Central memory CD8-positive, alpha-beta T cell (primary cell): ENCODE data around the gene RAE1.

ENCODE experiments used
- ATAC-seq: fragments of 150-1000 bp; cut with Tn5 transposase; replicated peaks from 2 replicates; pipeline ENCODE4 v1.10.0; 2022; ENCODE audit warnings: mild to moderate bottlenecking, moderate FRiP score, moderate number of reproducible peaks; ENCODE audit not compliant: poor library complexity, severe bottlenecking; ENCODE audit errors: extremely low read depth
- DNase-seq, 2 donors: peaks; one replicate each; pipeline ENCODE4 v3.0.0; 2021; ENCODE audit warnings: low spot score in 2 of 2
- H3K27ac Mint-ChIP-seq: one replicate; pipeline ENCODE4 v1.8.0; 2022; ENCODE audit warnings: low read depth, mild to moderate bottlenecking, moderate library complexity, mixed read lengths
- H3K27me3 Mint-ChIP-seq: one replicate; pipeline ENCODE4 v1.8.0; 2022; ENCODE audit warnings: mixed read lengths
- H3K36me3 Mint-ChIP-seq: one replicate; pipeline ENCODE4 v1.8.0; 2022; ENCODE audit warnings: mild to moderate bottlenecking, moderate library complexity, mixed read lengths; ENCODE audit not compliant: insufficient read depth
- H3K4me1 Mint-ChIP-seq: one replicate; pipeline ENCODE4 v1.8.0; 2022; ENCODE audit warnings: mixed read lengths
- H3K4me3 Mint-ChIP-seq: one replicate; pipeline ENCODE4 v1.8.0; 2022; ENCODE audit warnings: mild to moderate bottlenecking, moderate library complexity, mixed read lengths
- H3K9me3 Mint-ChIP-seq: one replicate; pipeline ENCODE4 v1.8.0; 2022; ENCODE audit warnings: mixed read lengths

The RAE1 gene

GRCh38 chr20:57387945-57388371 is 36.9 kb downstream of the RAE1 start:
- Mint-ChIP-seq H3K27me3 (no peaks in the 10 kb centered on the region), H3K4me1 (peaks cover 36% of the 10 kb centered on the region), H3K36me3 (peaks cover 32% of the 10 kb centered on the region), H3K27ac (no peak overlapping the region), H3K4me3 (no peak overlapping the region), H3K9me3 (no peaks in the 10 kb centered on the region)
- ATAC-seq: no peak
- no peak for DNase-seq

GRCh38 chr20:57388953-57389694 is 38.1 kb downstream of the RAE1 start:
- Mint-ChIP-seq H3K4me3 (peak overlapping the region; percentile 83), H3K27ac (peak overlapping the region; percentile 89), H3K36me3 (peaks cover 44% of the 10 kb centered on the region), H3K27me3 (no peaks in the 10 kb centered on the region), H3K4me1 (peaks cover 37% of the 10 kb centered on the region), H3K9me3 (no peaks in the 10 kb centered on the region)
- ATAC-seq: no peak
- DNase-seq: peak in 1 of 2 donors; percentile 51

- Mint-ChIP-seq H3K36me3 (peaks cover 50% of the 10 kb centered on the region), H3K27me3 (no peaks in the 10 kb centered on the region), H3K4me3 (peak overlapping the region; percentile 83), H3K27ac (peak overlapping the region; percentile 89), H3K4me1 (peaks cover 38% of the 10 kb centered on the region), H3K9me3 (no peaks in the 10 kb centered on the region)
- ATAC-seq: peak; percentile 12
- DNase-seq: peak in 1 of 2 donors; percentile 44
Observed at GRCh38 chr20:57389695-57390603, 38.9 kb downstream of the RAE1 start.

- peaks cover 56% of the 10 kb centered on the region for H3K36me3 Mint-ChIP-seq
- peak within 1 kb of the TSS; percentile 86 for H3K27ac Mint-ChIP-seq
- H3K27me3 Mint-ChIP-seq: no peaks in the 10 kb centered on the region
- DNase-seq: no peak
- H3K4me3 Mint-ChIP-seq: peak within 1 kb of the TSS; percentile 83
- H3K4me1 Mint-ChIP-seq: peaks cover 38% of the 10 kb centered on the region
- peak; percentile 31 for ATAC-seq
- H3K9me3 Mint-ChIP-seq: no peaks in the 10 kb centered on the region
Observed at GRCh38 chr20:57390604-57391438, 39.8 kb downstream of the RAE1 start, which contains the start of gene RBM38. RBM38 (plus strand) TSS chr20:57391396; CDS start chr20:57391582, 186 bp downstream.

GRCh38 chr20:57391439-57392301 is 40.6 kb downstream of the RAE1 start:
- DNase-seq (no peak), ATAC-seq (no peak)
- Mint-ChIP-seq H3K36me3 (peaks cover 60% of the 10 kb centered on the region), H3K27me3 (no peaks in the 10 kb centered on the region), H3K27ac (peak overlapping the region; percentile 86), H3K4me1 (peaks cover 40% of the 10 kb centered on the region), H3K4me3 (peak overlapping the region; percentile 83), H3K9me3 (no peaks in the 10 kb centered on the region)

- ATAC-seq: peak; percentile 71
- Mint-ChIP-seq H3K36me3 (peaks cover 66% of the 10 kb centered on the region), H3K9me3 (no peaks in the 10 kb centered on the region), H3K4me3 (peak overlapping the region; percentile 83), H3K4me1 (peaks cover 50% of the 10 kb centered on the region), H3K27me3 (no peaks in the 10 kb centered on the region), H3K27ac (peak overlapping the region; percentile 86)
- peak; percentile 75 to 95 for DNase-seq
Observed at GRCh38 chr20:57392512-57393271, 41.6 kb downstream of the RAE1 start.

- H3K27ac Mint-ChIP-seq: peak overlapping the region; percentile 86
- H3K4me1 Mint-ChIP-seq: peaks cover 57% of the 10 kb centered on the region
- no peak for ATAC-seq
- DNase-seq: no peak
- no peaks in the 10 kb centered on the region for H3K27me3 Mint-ChIP-seq
- peak overlapping the region; percentile 83 for H3K4me3 Mint-ChIP-seq
- no peaks in the 10 kb centered on the region for H3K9me3 Mint-ChIP-seq
- peaks cover 74% of the 10 kb centered on the region for H3K36me3 Mint-ChIP-seq
Observed at GRCh38 chr20:57393321-57394120, 42.5 kb downstream of the RAE1 start.

GRCh38 chr20:57394121-57395082 is 43.3 kb downstream of the RAE1 start:
- Mint-ChIP-seq H3K27ac (peak overlapping the region; percentile 86), H3K36me3 (peaks cover 83% of the 10 kb centered on the region), H3K27me3 (no peaks in the 10 kb centered on the region), H3K4me3 (peak overlapping the region; percentile 83), H3K9me3 (no peaks in the 10 kb centered on the region), H3K4me1 (peaks cover 65% of the 10 kb centered on the region)
- no peak for DNase-seq
- no peak for ATAC-seq

- H3K4me1 Mint-ChIP-seq: peaks cover 62% of the 10 kb centered on the region
- H3K27ac Mint-ChIP-seq: peak overlapping the region; percentile 86
- H3K9me3 Mint-ChIP-seq: no peaks in the 10 kb centered on the region
Observed at GRCh38 chr20:57395111-57395966, 44.3 kb downstream of the RAE1 start.

More at GRCh38 chr20:57395111-57395966, 44.3 kb downstream of the RAE1 start:
- Mint-ChIP-seq H3K36me3 (peaks cover 81% of the 10 kb centered on the region), H3K4me3 (peak overlapping the region; percentile 83), H3K27me3 (no peaks in the 10 kb centered on the region)
- DNase-seq: no peak
- no peak for ATAC-seq
